Suprapubic skin (tissue), 4 donors: Measurements from ENCODE around the gene CD4.

ENCODE experiments used
- EP300 ChIP-seq: sonication (generic); formaldehyde crosslinking; IDR thresholded peaks from one replicate; pipeline ENCODE4 v1.6.1; 2017; ENCODE audit warnings: antibody characterized with exemption
- POLR2A ChIP-seq, 2 donors: fragments of 450-650 bp; IDR thresholded peaks; one replicate each; pipeline ENCODE4 v1.6.1; 2017; ENCODE audit warnings: antibody characterized with exemption in 2 of 2, mild to moderate bottlenecking in 2 of 2, moderate library complexity in 2 of 2
- POLR2AphosphoS5 ChIP-seq, 3 donors: sonication (generic); formaldehyde crosslinking; IDR thresholded peaks; one replicate each; pipeline ENCODE4 v1.6.1; 2017; ENCODE audit warnings: antibody characterized with exemption in 3 of 3
- TF ChIP-seq, protein P1 (sequence below), 2 donors: fragments of 200-600 bp in 1 of 2; fragments of 450-650 bp in 1 of 2; sonication (generic) in 1 of 2; IDR thresholded peaks; one replicate each; pipeline ENCODE4 v1.5.1; 2016 to 2019; ENCODE audit warnings: antibody characterized with exemption in 2 of 2, mild to moderate bottlenecking in 1 of 2, moderate library complexity in 1 of 2

DNA sequence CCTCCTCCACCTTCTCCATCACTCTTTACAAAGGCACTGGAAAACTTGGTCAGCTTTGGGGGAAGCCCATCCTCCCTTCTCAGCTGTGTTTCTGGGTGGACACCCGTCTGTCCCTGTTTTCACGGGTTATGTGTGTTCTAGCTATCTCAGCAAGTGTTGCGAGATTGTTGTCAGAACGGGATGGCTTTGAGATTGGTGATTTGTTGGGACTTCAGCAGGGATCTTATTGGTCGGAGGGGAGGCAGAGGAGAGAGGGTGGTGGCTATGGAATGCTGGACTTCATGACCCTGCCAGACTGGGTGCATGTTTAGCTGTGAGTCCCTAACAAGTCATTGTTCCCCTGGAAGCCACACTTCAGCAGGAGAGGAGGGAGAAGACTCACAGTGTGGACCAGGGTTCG, 64.7 kb downstream of the CD4 start:
- TF ChIP-seq, protein P1, sequence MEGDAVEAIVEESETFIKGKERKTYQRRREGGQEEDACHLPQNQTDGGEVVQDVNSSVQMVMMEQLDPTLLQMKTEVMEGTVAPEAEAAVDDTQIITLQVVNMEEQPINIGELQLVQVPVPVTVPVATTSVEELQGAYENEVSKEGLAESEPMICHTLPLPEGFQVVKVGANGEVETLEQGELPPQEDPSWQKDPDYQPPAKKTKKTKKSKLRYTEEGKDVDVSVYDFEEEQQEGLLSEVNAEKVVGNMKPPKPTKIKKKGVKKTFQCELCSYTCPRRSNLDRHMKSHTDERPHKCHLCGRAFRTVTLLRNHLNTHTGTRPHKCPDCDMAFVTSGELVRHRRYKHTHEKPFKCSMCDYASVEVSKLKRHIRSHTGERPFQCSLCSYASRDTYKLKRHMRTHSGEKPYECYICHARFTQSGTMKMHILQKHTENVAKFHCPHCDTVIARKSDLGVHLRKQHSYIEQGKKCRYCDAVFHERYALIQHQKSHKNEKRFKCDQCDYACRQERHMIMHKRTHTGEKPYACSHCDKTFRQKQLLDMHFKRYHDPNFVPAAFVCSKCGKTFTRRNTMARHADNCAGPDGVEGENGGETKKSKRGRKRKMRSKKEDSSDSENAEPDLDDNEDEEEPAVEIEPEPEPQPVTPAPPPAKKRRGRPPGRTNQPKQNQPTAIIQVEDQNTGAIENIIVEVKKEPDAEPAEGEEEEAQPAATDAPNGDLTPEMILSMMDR (IDR thresholded peaks at IDR 0.05), result no peak
- TF ChIP-seq POLR2A (IDR thresholded peaks at IDR 0.05), result no peak
- no peak for TF ChIP-seq EP300
- no peak for TF ChIP-seq POLR2AphosphoS5 (IDR thresholded peaks at IDR 0.05)
